Common myeloid progenitor, CD34-positive (primary cell): ENCODE results near the gene ATP5PO.
"Not testable (repeated sequence)": the region's sequence is repeated elsewhere in the genome, so short reads cannot be mapped to it uniquely, and the experiment has no call there.

Experiments
- CTCF ChIA-PET: fragments of 350-600 bp; sonication (Branson Sonifier 250); formaldehyde crosslinking; loops from one replicate; lab custom pipeline; 2021; ENCODE audit warnings: antibody characterized with exemption; lab: Charles Lee
- POLR2A ChIA-PET: fragments of 350-600 bp; sonication (Branson Sonifier 250); formaldehyde crosslinking; loops from one replicate; lab custom pipeline; 2021; ENCODE audit warnings: antibody characterized with exemption; lab: Charles Lee
- DNase-seq, 3 donors: peaks; one replicate each; pipeline versions ENCODE4 v3.0.0 to v3.0.0-alpha.2; 2013
- H3K27ac ChIP-seq, 2 experiments: 1 replicate in 1 of 2; 2 replicates in 1 of 2; pipeline ENCODE4 v1.7.0; 2013; ENCODE audit warnings: inconsistent platforms in 2 of 2, low read length in 2 of 2, mild to moderate bottlenecking in 2 of 2, low read depth in 1 of 2, moderate library complexity in 1 of 2; ENCODE audit not compliant: severe bottlenecking in 2 of 2, insufficient read depth in 1 of 2, poor library complexity in 1 of 2
- H3K27me3 ChIP-seq, 5 experiments: replicated peaks in 2 of 5; 1 replicate in 3 of 5; 2 replicates in 2 of 5; pipeline versions ENCODE4 v1.6.1 to v1.7.0; 2013; ENCODE audit warnings: low read length in 4 of 5, mild to moderate bottlenecking in 2 of 5, moderate library complexity in 2 of 5, inconsistent platforms in 1 of 5; ENCODE audit not compliant: insufficient read depth in 5 of 5, control insufficient read depth in 4 of 5
- H3K36me3 ChIP-seq, 4 experiments: 1 replicate in 2 of 4; 2 replicates in 2 of 4; pipeline versions ENCODE4 v1.6.1 to v1.7.0; 2013; ENCODE audit warnings: low read length in 3 of 4, control low read depth in 1 of 4, mild to moderate bottlenecking in 1 of 4; ENCODE audit not compliant: control insufficient read depth in 4 of 4, insufficient read depth in 4 of 4
- H3K4me1 ChIP-seq, 4 experiments: 1 replicate in 3 of 4; 2 replicates in 1 of 4; pipeline versions ENCODE4 v1.6.1 to v1.7.1; 2013; ENCODE audit warnings: low read length in 3 of 4, mild to moderate bottlenecking in 3 of 4, control low read depth in 1 of 4, inconsistent platforms in 1 of 4, moderate library complexity in 1 of 4; ENCODE audit not compliant: control insufficient read depth in 4 of 4, insufficient read depth in 4 of 4; ENCODE audit errors: control extremely low read depth in 1 of 4
- H3K4me3 ChIP-seq, 7 experiments: 1 replicate in 4 of 7; 2 replicates in 3 of 7; pipeline versions ENCODE4 v1.5.1 to v1.7.0; 2013; ENCODE audit warnings: mild to moderate bottlenecking in 7 of 7, low read length in 6 of 7, moderate library complexity in 6 of 7, inconsistent platforms in 2 of 7, low read depth in 2 of 7, control low read depth in 1 of 7; ENCODE audit not compliant: insufficient read depth in 4 of 7, control insufficient read depth in 1 of 7; ENCODE audit errors: extremely low read depth in 1 of 7
- H3K9me3 ChIP-seq, 5 experiments: 1 replicate in 4 of 5; 2 replicates in 1 of 5; pipeline versions ENCODE4 v1.6.1 to v1.7.1; 2013; ENCODE audit warnings: low read length in 4 of 5, mild to moderate bottlenecking in 2 of 5, inconsistent platforms in 1 of 5, low read depth in 1 of 5, moderate library complexity in 1 of 5; ENCODE audit not compliant: control insufficient read depth in 4 of 5, insufficient read depth in 2 of 5; ENCODE audit errors: control extremely low read depth in 1 of 5
- WGBS: methylation state at CpG from one replicate; pipeline ENCODE4 v1.1.5; 2013; ENCODE audit not compliant: insufficient coverage; 5-methylcytosine and 5-hydroxymethylcytosine counted together

Gene ATP5PO

DNA sequence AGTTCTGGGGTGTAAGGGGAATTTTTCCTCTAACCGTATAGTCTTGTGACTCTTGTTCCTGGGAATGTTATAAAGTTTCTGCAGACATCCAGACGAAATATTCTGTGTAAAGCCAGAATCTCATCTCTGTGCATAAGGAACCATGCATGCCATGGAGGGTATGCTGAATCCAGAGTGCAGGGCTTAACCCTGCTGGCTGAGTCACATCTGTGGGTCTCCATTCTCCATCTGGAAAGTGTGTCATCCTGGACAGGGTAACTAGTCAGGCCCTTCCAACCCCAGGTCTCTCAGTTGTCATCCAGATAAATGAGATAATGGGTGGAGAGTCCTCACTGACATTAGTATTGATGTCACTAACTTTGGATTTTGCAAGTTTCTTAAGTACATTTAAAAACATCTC lies 48.8 kb downstream of the ATP5PO start:
- Histone ChIP-seq H3K36me3 (no peaks in the 10 kb centered on the region), H3K27me3 (no peaks in the 10 kb centered on the region), H3K27ac (no peak overlapping the region), H3K4me1 (peaks cover 0 to 3% (median 0%) of the 10 kb centered on the region in 4 experiments), H3K9me3 (no peaks in the 10 kb centered on the region), H3K4me3 (no peak overlapping the region)
- peak in 1 of 3 donors; percentile 1 for DNase-seq
- ChIA-PET POLR2A (no interaction called here), CTCF (no interaction called here)
- WGBS = 86% methylated on average over 2 of the region's 2 CpGs

GRCh38 chr21:33865996-33866575 lies 49.5 kb downstream of the ATP5PO start:
- Histone ChIP-seq H3K9me3 (no peaks in the 10 kb centered on the region), H3K4me1 (peaks cover 0 to 3% (median 0%) of the 10 kb centered on the region in 4 experiments), H3K27me3 (no peaks in the 10 kb centered on the region), H3K27ac (no peak overlapping the region), H3K4me3 (no peak overlapping the region), H3K36me3 (no peaks in the 10 kb centered on the region)
- 96% methylated on average over 7 of the region's 8 CpGs for WGBS
- CTCF ChIA-PET = no interaction called here
- no peak for DNase-seq
- POLR2A ChIA-PET = no interaction called here

GRCh38 chr21:33865176-33865575 lies 50.4 kb downstream of the ATP5PO start:
- Histone ChIP-seq H3K9me3 (no peaks in the 10 kb centered on the region), H3K27ac (no peak overlapping the region), H3K4me3 (no peak overlapping the region), H3K27me3 (no peaks in the 10 kb centered on the region), H3K36me3 (no peaks in the 10 kb centered on the region), H3K4me1 (peaks cover 0 to 3% (median 0%) of the 10 kb centered on the region in 4 experiments)
- WGBS = 100% methylated on average over 9 of the region's 9 CpGs
- DNase-seq = no peak
- CTCF ChIA-PET = no interaction called here
- POLR2A ChIA-PET = no interaction called here

DNA sequence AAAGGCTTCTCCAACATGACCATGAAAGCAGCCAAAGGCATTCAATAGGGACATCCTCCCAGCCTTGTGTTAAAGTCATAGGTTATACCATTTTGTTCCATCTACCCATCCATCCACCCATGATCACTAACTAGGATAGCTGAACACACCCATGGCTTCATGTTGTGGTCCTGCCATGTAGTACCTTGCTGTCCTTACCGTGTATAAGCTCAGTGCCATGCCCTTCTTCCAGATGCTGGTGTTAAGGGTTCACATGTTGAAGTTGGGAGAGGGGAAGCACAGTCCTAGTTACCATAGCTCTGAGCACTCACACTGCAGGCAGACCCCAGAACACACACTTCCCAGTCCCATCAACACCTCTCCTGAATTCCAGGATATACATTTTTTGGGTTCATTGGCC lies 51.5 kb downstream of the ATP5PO start:
- H3K36me3 ChIP-seq = no peaks in the 10 kb centered on the region
- peaks cover 0 to 3% (median 0%) of the 10 kb centered on the region in 4 experiments for H3K4me1 ChIP-seq
- ChIA-PET POLR2A (no interaction called here), CTCF (interaction anchor here (1.1 kb wide), 1 partner anchor 10 kb away, joined by 5 read pairs; no protein-coding TSS in a partner anchor)
- H3K4me3 ChIP-seq = no peak overlapping the region
- no peak for DNase-seq
- no CpG with 5 or more reads among the region's 1 CpG for WGBS
- H3K27ac ChIP-seq = no peak overlapping the region
- no peaks in the 10 kb centered on the region for H3K9me3 ChIP-seq
- H3K27me3 ChIP-seq = no peaks in the 10 kb centered on the region

DNA sequence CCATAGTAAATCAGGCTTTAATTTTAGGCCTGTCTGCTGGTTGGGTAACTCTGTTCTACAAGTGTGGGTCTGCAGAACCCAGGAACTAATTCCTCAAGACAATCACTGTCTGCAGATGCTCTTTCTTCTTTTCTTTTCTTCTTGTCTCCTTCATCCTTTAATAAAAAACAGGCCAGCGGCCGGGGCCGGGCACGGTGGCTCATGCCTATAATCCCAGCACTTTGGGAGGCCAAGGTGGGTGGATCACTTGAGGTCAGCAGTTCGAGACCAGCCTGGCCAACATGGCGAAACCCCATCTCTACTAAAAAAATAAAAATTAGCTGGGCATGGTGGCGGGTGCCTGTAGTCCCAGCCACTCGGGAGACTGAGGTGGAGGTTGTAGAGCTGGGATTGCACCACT lies 52.4 kb downstream of the ATP5PO start:
- CTCF ChIA-PET = interaction anchor here (1.1 kb wide), 1 partner anchor 9 kb away, joined by 5 read pairs; no protein-coding TSS in a partner anchor
- H3K9me3 ChIP-seq, H3K4me3 ChIP-seq, H3K4me1 ChIP-seq, DNase-seq, H3K36me3 ChIP-seq, H3K27ac ChIP-seq, H3K27me3 ChIP-seq, POLR2A ChIA-PET: not testable (repeated sequence)
- 97% methylated on average over 6 of the region's 8 CpGs for WGBS

DNA sequence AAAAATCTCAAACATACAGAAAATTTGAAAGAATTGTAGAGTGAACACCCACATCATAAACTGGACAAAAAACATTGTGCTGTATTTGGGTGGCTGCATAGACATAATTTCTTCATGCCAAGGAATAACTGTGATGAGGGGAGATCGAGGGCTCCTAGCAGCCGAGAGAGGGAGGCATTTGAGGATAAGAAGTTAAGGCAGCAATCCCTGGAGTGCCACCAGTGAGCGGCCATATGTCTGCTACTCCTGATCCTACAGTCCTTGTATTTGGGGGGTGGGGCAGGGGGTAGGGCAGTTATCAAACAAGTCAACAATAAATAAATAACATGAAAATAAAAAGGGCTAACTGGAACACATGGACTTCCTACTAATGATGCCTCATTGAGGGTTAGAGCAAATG lies 54.5 kb downstream of the ATP5PO start:
- peaks cover 0 to 3% (median 0%) of the 10 kb centered on the region in 4 experiments for H3K4me1 ChIP-seq
- DNase-seq = no peak
- no peak overlapping the region for H3K4me3 ChIP-seq
- POLR2A ChIA-PET = no interaction called here
- H3K36me3 ChIP-seq = no peaks in the 10 kb centered on the region
- 100% methylated on average over 1 of the region's 3 CpGs for WGBS
- H3K9me3 ChIP-seq = no peaks in the 10 kb centered on the region
- no peak overlapping the region for H3K27ac ChIP-seq
- CTCF ChIA-PET = no interaction called here
- H3K27me3 ChIP-seq = no peaks in the 10 kb centered on the region

DNA sequence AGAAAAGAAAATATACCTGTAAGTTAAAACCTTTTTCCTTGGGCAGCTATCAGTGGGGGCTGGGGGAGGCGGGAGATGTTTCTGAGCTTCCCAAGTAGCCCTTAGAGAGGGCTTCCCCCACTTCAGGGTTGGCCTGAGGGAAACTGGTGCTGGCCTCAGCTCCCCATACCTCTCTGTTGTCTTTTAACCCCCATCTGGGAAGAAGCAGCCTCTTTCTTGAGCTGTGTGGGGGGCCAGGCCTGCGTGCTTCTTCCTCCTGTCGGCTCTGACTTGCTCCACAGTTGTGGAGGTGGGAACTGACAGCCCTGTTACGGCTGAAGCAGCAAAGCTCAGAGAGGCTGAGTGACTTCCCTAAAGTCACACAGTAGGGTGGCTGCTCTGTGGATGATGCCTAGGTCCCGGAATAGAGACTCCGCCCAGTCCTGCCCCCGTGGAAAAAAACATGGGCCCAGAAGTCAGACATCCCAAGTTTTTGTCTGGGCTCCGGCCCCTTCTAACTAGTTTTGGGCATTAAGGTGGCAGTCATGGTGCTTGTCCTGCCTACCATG lies 55.2 kb downstream of the ATP5PO start:
- no peak overlapping the region for H3K4me3 ChIP-seq
- H3K27ac ChIP-seq = no peak overlapping the region
- H3K9me3 ChIP-seq = no peaks in the 10 kb centered on the region
- ChIA-PET POLR2A (no interaction called here), CTCF (no interaction called here)
- no peak for DNase-seq
- no peaks in the 10 kb centered on the region for H3K27me3 ChIP-seq
- peaks cover 0 to 3% (median 0%) of the 10 kb centered on the region in 4 experiments for H3K4me1 ChIP-seq
- H3K36me3 ChIP-seq = no peaks in the 10 kb centered on the region
- 97% methylated on average over 8 of the region's 8 CpGs for WGBS
